AG09309 (cell line): ENCODE measurements around the gene COL20A1.

Experiments used
- DNase-seq: peaks from one replicate; pipeline ENCODE4 v3.0.0-alpha.2; 2010; ENCODE audit warnings: low read depth
- H3K4me3 ChIP-seq: 2 replicates; pipeline ENCODE4 v1.5.1; 2011; ENCODE audit warnings: mild to moderate bottlenecking, low read depth, low read length, moderate library complexity; ENCODE audit not compliant: control insufficient read depth
- TF ChIP-seq, protein P1 (sequence below): IDR thresholded peaks from 2 replicates; pipeline ENCODE4 v1.5.1; 2011; ENCODE audit warnings: mild to moderate bottlenecking, low read depth, low read length, inconsistent platforms; ENCODE audit not compliant: insufficient read depth, control insufficient read depth; ENCODE audit errors: missing control alignments

COL20A1 gene

DNA sequence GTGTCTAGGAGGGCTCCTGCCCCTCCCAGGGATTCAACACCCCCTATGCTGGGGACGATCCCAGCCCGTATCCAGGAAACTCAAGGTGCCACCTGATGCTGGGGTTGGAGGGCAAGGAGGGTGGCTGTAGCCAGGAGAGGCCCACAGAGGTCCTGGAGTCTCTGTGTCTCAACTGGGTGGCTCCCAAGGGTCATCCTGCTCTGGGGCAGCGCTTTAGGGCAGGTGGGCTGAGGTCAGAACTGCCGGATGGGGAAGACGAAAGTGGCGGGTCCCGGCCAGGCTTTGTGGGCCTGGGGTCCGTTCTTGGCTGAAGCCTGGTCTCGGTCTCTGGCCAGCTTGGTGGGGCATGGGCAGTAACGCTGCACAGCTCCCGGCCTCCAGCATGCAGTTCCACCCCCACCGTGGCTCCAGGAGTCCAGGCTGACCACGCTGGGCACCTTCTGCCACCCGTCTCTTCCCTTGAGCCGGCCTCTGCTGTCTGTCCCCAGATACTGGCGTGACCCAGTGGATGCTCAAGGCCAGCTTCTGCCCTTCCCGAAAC lies 2.8 kb upstream of the COL20A1 start:
- TF ChIP-seq, protein P1, sequence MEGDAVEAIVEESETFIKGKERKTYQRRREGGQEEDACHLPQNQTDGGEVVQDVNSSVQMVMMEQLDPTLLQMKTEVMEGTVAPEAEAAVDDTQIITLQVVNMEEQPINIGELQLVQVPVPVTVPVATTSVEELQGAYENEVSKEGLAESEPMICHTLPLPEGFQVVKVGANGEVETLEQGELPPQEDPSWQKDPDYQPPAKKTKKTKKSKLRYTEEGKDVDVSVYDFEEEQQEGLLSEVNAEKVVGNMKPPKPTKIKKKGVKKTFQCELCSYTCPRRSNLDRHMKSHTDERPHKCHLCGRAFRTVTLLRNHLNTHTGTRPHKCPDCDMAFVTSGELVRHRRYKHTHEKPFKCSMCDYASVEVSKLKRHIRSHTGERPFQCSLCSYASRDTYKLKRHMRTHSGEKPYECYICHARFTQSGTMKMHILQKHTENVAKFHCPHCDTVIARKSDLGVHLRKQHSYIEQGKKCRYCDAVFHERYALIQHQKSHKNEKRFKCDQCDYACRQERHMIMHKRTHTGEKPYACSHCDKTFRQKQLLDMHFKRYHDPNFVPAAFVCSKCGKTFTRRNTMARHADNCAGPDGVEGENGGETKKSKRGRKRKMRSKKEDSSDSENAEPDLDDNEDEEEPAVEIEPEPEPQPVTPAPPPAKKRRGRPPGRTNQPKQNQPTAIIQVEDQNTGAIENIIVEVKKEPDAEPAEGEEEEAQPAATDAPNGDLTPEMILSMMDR, result no peak
- H3K4me3 ChIP-seq, result no peak overlapping the region
- no peak for DNase-seq

DNA sequence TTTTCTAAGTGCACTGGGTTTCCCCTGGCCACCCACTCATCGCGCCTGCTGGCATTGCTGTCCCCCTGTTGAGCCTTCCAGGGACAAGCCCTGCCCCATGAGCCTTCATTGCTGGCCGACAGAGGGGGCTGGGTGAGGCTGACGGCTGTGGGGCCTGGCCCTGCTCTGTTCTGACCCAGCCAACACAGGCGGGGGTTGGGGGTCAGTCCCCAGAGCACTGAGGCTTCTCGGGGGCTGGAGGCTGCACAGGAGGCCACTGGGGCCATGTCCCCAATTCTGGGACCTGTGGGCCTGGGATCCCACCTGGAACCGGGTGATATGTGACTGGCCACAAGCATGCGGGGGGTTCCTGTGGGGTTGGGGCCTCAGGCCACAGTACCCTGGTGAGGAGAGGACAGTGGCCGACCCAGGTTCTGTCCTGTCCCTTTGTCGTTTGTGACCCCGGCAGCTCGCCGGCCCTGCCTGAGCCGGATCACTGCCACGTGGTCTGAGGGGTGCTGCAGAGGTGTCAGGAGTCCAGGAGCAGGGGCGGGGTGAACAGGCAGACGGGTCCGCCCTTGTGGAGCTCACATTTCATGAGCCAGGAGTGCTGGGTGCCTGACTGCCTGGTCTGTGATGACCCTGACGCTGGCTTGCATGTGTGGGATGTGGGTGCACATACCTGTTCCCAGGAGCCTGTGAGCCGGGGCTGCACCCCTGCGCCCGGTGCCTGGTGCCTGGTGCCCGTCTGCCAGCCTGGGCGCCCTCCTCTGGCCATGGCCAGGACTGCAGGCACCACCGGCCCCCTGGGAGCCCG lies 2.1 kb upstream of the COL20A1 start:
- DNase-seq, result no peak
- TF ChIP-seq, protein P1, result peak; percentile 74

DNA sequence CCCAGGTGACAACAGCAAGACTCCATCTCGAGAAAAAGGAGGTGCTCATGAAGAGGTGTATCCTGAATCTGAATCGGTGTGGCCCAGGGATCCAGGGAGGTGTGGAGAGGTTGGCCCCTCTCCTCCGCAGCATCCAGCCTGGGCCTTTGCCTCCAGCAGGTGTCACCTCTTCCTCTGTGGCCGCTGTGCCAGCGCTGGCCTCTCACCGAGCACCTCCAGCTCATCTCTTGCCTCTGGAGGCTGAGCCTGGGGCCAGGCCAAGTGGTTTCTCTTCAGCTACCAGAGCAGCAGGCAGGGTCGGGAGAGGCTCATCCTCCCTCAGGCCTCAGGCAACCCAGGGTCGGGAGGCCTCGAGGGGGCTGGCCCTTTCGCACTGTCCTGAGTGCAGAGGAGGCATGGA lies 1.2 kb upstream of the COL20A1 start:
- no peak overlapping the region for H3K4me3 ChIP-seq
- TF ChIP-seq, protein P1, result no peak
- no peak for DNase-seq

More for the DNA sequence above, 2.1 kb upstream of the COL20A1 start:
- no peak overlapping the region for H3K4me3 ChIP-seq

DNA sequence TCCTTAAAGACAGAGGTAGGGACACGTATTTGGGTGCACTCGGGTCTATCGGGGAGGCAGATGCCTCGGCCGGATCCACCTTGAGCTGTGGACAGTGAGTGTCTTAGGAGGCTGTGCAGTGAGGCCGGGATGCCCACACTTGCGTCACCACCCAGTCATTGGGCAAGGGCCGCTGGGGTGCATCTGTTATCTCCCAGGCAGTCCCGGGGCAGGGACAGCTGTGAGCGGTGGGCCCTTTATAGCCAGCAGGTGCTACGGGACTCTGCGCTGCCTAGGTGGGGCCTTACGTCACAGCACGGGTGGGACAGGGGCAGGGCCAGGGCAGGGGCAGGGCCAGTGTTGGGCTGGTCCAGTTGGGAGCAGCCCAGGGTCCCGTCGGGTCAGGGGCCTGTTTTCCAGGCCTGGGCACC lies 689 bp upstream of the COL20A1 start:
- TF ChIP-seq, protein P1, result no peak
- no peak for DNase-seq
- no peak overlapping the region for H3K4me3 ChIP-seq

DNA sequence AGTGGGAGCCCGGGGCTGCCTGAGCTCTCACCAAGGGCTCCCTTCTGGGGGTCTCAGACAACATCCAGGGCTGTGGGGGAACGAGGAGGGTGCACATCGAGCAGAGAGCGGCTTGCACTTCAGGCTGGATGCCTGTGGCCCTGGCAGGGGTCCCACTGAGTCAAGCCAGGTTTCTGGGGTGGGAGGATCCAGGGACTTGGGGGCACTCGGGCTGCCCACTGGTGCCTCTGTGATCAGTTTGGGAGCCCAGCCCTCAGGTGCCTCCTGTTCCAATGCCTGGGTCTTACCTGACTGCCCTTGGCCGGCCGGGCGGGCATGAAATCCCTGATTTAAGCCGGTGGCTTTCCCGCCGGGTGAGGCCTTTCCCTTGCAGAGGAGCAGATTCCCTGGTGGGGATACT lies 470 bp downstream of the COL20A1 start:
- H3K4me3 ChIP-seq, result no peak overlapping the region
- no peak for DNase-seq
- TF ChIP-seq, protein P1, result no peak

DNA sequence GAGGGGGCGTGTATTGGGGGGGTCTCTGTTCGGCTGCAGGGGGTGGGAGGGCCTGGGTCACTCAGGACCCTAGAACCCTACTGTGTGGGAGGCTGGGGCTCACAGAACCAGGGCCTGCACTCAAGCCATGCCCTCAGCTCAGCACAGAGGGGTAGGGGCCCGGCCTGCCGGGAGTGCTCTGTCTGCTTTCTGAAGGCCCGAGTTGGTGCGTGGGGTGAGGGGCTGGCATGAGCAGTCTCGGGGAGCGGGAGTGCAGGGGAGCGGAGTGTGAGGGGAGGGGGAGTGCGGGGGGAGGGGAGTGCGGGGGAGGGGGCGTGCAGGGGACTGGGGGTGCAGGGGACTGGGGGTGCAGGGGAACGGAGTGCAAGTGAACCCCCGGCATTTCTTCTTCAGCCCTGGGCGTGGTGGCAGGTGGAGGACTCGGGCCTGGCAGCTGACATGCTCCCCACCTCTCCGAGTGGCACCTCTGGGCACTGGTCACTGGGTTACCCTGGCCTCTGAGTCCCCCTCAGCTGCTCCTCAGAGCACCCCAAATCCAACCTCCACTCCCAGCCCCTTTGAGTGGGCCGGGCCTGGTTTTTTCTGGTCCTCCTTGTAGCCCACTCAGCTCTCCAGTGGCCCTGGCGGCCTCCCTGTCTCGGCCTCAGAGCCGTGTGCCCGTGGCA lies 1.0 kb downstream of the COL20A1 start:
- no peak for DNase-seq
- TF ChIP-seq, protein P1, result no peak
- H3K4me3 ChIP-seq, result no peak overlapping the region
